GM18909 (cell line): ENCODE data around the gene RASSF1.
"Not testable (repeated sequence)": the region's sequence is repeated elsewhere in the genome, so short reads cannot be mapped to it uniquely, and the experiment has no call there.

Experiments
- ATAC-seq: cut with Tn5 transposase; IDR thresholded peaks from one replicate; pipeline ENCODE4 v1.9.1; 2021; ENCODE audit warnings: mild to moderate bottlenecking; ENCODE audit not compliant: unreplicated experiment, poor library complexity

The RASSF1 gene

DNA sequence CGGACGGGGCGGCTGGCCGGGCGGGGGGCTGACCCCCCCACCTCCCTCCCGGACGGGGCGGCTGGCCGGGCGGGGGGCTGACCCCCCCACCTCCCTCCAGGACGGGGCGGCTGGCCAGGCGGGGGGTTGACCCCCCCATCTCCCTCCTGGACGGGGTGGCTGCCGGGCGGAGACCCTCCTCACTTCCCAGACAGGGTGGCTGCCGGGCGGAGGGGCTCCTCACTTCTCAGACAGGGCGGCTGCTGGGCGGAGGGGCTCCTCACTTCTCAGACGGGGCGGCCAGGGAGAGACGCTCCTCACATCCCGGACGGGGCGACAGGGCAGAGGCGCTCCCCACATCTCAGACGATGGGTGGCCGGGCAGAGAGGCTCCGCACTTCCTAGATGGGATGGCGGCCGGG lies 28.6 kb downstream of the RASSF1 start:
- not testable (repeated sequence) for ATAC-seq

DNA sequence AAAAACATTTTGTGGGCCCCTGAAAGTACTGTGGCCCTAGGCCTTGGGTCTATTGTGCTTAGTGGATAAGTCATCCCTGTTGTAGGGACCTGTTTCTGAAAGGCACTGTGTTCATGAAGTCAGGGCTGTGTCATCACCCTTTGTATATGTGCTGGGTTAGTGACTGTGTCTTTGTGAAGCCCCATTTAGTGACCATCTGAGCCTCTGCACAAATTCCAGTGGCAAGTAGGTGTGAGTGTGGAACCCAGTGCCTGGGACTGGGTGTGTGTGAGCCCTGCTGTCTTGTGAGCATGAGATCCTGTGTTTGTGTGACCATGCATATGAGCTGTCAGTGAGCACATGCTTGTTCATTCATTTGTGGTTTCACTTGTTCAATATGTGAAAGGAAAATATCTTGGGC lies 36.0 kb downstream of the RASSF1 start:
- ATAC-seq = no peak

DNA sequence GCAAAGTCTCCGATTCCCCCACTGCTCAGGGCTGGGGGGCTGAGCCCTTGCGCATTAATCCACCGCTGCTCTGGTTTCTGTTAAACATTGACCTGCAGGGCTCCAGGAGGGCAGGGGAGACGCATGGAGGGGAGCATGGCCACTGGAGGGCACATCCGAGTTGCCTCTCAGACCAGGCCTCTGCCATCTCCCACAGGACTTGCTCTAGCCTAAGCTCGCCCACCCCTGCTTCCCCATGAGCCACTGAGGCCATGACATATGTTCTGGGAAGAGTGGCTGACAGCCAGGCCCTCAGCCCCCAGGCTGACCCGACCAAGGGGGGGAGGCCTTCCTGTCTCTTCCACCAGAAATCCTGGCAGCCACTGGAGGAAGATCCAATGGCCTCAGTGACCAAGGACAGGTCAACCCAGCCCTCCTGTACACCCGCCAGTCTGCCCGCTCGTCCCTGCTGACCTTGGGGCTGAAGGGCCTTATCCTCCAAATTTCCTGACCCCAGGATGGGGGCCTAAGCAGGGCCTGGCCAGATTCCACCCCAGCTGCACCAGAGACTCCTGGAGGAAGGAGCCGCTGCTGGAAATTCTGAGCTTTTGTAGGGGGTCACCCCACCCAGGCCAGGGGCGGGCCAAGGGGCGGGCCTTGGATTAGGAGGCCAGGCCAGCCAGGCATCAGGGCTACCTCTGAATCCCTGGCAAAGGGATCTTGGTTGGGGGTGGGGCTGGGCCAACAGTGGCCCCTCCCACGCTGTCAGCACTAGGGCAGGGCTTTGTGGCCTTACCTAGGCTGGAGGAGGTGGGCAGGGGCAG lies 37.4 kb downstream of the RASSF1 start, which contains the start of gene HYAL1:
HYAL1 (minus strand) TSS at position 562 of the 803 bp plus-strand sequence. CDS start 618 bp downstream, outside the sequence.
- ATAC-seq = no peak

DNA sequence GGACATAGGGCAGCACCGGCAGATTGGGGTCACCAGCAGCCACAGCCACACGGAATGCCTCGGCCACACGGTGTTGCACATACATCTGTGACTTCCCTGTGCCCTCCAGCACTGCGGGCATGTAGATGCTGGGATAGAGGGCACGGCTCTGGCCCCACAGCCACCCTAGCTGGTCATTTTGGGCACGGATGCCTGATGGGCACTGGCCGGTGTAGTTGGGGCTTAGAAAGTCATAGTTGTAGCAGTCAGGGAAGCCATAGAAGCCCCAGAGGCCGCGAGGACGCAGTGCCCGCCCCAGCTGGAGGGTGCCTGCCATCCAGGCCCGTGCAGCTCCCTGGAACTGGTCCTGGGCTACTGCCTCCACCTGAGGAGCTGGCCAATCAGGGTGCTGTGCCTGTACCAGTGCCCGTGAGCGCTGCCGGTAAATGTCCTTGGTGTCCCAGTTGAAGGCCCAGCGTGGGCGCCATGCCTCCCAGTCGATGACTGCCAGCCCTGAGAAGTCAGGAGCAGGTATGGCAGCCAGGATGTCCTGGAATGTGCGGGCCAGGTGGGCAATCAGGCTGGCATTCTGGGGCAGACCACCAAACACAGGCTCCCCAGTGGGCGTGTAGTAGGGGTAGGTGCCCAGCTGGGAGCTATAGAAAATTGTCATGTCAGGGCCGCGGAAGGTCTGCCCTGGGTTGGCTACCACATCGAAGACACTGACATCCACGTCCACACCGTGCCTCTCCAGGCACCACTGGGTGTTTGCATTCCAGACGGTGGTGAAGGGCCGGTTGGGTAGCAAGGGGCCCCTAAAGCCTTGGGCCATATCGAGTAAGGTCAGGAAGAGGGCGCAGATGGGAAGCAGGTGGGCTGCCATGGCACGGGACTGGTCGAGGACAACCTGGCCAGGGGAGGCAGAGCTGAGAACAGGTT lies 38.3 kb downstream of the RASSF1 start:
- no peak for ATAC-seq

DNA sequence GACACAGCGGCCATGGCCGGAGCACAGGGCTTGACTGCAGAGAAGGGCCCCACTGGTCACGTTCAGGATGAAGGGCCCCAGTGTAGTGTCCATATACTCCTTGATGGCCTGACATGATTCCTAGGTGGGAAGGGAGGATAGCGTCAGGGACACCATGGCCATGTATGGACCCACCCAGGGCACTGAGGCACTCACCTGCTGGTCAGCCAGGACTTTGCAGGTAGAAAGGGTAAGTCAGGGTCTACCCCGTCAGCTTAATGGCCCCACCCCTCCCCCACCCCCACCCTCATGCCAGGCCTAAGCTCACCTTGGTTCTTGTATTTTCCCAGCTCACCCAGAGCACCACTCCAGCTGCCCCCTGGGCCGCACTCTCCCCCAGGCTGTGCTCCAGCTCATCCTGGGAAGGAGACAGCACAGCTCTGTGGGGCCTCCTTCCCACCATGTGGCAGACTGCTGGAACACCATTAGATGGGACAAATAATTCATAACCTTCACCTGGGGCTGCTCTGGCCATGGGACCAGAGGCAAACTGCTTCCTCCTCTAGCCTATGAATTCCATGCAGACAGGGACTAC lies 39.9 kb downstream of the RASSF1 start:
- ATAC-seq = no peak

DNA sequence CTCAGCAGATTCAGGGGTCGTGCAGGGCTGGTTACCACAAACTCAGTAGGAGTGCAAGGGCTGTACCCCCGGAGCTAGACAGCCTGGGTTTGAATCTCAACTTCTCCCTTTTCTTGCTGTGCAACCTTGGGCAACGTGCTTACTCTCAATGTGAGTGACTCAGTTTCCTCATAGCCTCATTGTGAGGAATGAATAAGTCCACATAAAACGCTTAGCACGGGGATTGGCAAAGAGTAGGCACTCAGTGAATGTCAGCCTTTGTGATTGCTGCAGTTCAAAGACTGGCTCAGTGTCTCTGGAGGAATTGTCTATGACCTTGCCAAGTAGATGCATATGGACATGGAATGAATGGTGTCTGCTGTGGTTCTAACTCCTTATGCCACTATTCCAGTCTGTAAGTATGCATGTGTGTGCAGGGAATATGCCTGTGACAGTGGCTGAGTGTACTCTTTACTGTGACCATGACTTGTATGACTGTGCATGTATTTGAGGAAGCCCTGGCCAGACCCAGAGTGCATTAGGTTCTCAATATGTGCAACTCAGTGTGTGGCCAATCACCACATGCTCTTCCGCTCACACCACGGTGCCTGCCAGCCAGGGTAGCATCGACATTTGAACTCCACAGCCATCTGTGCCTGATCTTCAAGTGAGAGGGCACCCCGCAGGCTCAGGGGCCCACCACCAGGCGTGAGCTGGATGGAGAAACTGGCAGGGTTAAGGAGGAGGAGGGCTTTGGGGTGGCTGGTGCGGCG lies 40.5 kb downstream of the RASSF1 start:
- no peak for ATAC-seq

DNA sequence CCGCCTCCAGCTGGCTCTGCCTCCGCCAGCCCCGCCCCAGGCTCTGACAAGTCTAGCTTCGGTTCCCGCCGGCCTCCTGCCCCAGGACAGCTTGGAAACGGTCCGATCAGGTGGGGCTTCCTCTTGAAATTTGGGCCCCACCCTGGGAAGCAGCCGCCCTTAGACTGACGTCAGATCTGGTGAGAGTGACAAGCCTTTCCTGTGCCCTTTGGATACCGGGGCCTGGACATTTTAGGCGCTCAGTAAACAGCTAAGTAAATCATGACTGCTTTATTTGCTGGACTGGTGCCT lies 41.1 kb downstream of the RASSF1 start:
- no peak for ATAC-seq

DNA sequence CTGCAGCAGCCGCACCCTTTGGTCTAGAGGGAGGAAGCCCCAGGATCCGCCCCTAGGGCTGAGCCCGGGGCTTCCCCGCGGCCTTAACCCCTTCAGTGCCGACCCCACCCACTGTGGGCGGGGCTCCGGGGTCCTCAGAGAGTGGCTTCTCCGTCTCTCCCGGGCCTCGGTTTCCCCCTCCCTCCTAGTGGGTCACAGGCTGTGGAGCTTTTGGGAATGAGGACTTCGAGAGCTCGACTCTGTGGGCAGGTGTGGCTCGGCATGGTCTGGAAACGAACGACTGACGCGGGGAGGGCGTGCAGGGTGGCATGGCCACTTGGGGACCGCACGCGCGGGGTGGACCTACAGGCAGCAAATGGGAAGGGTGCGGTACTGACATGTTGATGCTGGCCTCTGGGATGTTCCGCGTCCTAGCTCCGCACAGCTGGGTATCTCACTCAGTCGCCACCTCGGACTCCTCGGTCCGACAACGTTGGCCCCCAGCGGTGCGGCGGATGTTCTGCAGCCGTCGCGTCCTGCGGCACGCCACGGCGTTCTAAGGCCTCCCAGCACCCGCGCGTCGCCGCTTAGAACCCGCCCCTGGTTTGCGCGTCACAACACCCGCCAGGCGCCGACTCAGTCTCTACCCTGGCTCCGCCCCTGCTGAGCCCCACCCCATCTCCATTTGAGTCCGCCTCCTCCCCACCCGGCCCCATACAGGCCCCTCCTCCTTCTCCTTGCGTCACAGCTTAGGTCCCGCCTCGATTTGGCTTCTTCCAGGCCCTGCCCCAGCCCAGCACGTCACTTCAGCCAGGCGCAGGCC lies 41.6 kb downstream of the RASSF1 start, which contains the start of the genes HYAL3 and NAA80:
HYAL3 (minus strand) TSS at position 570 of the 802 bp plus-strand sequence. CDS start 3,803 bp downstream, outside the sequence.
NAA80 (minus strand) TSS at position 570 of the 802 bp plus-strand sequence. CDS start 1,942 bp downstream, outside the sequence.
- peak; percentile 86 for ATAC-seq

DNA sequence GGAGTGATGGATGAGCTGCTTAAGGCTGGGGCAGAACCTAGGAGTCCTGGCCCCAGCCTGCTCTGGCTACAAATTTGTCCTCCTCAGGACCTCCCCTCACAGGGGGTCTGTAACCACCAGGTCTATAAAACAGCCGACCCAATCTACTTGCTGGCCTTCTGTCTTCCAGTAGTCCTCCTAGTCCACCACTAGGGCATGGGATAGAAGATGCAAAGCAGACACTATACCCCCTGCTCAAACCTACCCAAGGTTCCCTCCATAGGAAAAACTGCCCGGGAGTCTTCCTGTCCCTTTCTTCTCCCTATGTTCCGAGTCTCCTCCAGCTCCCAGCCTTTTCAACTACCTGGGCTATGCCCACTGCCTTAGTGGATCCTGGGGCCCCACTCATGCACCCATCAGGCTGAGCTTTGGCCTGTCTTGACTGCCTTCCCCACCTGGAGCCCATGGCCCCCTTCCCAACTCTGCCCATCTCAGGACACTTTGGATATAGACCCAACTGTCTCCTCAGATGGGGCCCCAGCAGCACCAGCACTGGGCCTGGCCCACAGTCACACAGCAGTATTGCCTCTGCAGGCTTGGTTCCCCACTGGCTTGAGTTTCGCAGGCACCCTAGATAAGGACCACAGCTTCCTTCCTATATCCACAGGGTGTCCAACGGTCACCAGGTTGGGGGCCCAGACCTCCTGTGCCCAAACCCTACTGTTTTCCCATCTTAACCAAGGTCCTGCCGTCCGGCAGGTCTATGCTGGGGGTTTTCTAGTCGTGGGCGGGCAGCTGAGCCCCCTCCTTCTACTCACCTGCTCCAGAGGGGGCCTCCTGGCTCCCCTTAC lies 42.5 kb downstream of the RASSF1 start:
- ATAC-seq = no peak

DNA sequence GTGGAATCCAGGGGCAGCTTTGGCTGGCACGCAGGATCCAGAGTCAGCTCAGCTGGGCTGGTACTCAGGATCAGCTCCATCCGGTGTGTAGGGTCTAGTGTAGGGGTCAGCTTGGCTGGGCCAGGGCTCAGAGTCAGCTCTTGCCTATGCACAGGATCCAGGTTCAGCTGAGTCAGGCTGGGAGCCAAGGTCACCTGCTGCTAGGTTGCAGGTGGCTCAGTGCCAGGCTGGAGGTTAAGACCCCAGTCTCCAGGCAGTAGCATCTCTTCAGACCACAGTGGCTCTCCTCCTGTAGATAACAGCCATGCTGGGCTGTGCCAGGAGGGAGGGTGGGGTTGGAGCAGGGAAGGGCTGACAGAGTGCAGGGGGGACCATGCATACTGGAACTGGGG lies 43.3 kb downstream of the RASSF1 start:
- no peak for ATAC-seq

DNA sequence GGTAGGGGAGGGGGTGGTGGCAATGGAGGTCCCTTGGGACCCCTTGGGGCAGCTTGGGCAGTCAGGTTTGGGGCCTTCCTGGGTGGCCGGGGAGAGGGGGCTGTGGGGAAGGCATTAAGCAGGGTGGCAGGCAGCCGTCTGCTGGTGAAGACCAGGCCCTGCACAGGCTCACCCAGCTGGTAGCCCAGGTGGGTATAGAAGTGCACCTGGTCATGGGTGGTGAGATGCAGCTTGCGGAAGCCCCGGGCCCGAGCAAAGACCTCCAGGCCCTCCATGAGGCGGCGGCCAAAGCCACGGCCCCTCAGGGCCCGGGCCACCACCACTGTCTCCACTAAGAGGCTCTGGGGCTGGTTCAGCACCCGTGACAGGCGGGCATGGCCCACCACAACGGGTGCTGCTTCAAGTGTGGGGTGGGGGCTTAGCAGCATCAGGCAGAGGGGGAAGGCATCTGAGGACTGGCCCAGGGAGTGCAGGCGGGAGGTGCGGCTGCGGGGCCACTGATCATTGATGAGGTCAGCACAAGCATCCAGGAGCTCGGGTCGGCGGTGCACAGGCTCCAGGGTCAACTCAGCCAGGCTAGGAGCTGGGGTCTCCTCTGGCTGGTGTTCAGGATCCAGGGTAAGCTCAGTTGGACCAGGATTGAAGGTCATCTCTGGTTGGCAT lies 43.8 kb downstream of the RASSF1 start:
- no peak for ATAC-seq

DNA sequence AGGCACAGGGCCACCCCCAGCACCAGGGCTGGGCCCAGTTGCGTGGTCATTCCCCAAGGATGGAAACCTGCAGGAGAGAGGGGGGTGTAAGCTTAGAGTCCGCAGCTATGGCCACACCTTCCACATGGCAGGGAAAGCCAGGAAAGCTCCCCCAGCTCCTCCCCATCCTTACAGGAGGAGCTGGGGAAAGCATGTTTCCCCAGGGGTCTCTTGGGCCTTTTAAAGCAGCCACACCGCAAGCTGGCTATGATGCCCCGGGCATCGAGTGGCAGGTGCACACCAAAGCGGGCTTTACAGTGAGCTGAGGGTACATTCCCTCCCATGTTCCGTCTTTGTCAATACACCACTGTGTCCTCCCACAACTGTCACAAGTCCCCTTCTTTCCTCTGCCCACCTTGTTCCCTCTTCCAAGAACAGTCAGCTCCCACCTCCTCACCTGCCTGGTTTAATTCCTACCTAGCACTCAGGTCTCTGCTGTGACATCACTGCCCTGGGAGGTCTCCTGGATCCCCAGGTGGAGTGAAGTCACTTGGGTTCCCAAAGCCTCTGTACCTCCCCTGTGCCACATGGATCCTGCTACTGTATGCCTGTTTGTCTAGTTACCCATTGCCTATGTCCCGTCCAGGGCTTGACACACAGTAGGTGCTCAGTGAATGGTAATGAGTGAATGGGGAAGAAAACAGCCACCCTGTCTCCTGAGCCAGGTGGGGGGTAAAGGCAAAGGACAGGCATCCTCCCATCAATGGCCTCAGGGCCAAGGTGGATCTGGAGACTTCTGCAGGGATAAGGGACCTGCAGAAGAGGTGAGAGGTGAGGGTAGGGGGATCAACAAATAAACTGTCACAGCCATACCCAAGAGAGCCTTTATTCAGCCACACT lies 44.8 kb downstream of the RASSF1 start:
- no peak for ATAC-seq

DNA sequence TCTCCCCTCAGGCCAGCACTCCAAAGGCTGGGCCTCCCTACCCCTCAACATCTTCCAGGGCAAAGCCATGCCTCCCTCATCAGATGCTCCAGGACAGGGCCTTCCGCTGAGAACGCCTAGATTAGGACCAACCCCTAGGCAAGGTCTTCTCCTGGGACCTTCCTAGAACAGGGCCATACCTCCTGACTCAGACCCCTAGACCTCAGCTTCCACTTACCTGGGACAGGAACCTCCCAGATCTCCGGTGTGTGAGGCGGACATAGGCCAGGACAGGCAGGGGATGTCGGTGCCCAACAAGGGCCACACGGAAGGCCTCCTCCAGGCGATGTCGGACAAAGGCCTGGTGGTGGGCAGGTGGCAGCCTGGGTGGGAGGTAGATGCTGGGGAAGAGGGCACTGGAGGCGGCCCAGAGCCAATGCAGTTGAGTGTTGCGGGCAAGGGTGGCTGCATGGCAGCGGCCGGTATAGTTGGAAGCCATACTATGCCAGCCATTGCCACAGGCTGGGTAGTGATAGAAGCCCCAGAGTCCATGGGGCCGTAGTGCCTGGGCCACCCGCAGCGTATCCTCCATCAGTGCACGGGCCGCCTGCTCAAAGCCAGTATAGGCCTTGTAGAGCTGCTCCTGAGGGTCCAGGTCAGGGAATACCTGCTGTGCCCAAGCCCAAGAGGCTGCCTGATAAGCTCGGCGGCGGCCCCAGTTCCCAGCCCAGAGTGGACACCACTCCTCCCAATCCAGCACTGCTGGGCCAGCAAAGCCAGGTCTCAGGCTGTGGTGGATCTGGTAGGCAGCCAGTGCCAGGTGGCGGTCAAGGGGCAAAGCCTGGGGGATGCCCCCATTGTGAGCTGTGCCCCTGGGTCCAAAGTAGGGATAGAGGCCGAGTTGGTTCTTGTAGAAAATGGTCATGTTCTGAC lies 45.9 kb downstream of the RASSF1 start:
- no peak for ATAC-seq

DNA sequence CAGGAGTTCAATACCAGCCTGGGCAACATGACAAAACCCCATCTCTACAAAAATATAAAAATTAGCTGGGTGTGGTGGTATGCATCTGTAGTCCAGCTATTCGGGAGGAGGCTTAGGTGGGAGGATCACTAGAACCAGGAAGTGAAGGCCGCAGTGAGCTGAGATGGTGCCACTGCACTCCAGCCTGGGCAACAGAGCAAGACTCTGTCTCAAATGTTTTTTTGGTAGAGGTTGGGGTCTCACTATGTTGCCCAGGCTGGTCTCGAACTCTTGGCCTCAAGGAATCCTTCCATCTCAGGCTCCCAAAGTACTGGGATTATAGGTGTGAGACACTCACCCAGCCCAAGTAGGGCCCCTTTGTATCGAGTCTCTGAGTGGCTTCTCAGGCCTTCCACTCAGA lies 46.5 kb downstream of the RASSF1 start:
- no peak for ATAC-seq

DNA sequence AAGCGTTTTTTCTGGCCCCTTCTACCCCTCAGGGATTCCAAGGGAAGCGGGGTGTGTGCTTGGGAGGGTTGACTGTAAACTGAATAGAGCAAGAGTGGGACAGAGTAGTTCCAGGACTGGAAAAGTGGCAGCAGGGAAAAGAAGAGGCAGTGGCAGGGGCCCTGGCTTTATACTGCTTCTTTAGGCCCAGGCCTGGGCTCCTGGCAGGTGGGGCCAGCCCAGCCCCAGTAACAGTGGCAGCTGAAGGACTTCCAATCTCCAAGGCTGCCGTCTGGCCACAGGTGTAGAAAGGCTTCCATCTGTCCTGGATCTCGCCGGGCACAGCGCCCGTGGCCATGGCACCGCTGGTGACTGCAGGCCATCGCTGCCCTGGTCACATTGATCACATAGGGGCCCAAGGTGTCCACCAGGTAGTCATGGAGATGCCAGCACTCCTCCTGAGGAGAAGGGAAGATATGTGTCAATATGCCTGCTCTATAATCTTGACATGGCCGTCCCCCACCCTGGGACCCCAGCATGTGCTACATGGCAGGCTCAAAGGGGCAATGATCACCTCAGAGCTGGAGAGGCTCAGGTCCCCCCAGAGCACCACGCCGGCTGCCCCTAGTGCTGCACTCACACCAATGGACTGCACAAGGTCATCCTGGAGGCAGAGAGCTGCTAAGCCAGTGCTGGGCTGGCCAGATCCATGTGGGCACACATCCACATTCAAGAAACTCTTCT lies 47.4 kb downstream of the RASSF1 start:
- no peak for ATAC-seq
